H9 (cell line): ENCODE measurements around the gene APBA2. TPM values are rescaled to one million over a fixed set of nuclear protein-coding genes. Genes with fewer than 3 reads are reported as not detected.

Experiments
- DNase-seq: peaks from one replicate; pipeline ENCODE4 v3.0.0-alpha.2; 2017
- H2AFZ ChIP-seq: one replicate; pipeline ENCODE4 v1.6.1; 2013; ENCODE audit warnings: mild to moderate bottlenecking, low read length, control low read depth, moderate library complexity
- H2AK5ac ChIP-seq: 2 replicates; pipeline ENCODE4 v1.6.1; 2013; ENCODE audit warnings: low read length, control low read depth, mixed read lengths; ENCODE audit not compliant: insufficient read length
- H2BK120ac ChIP-seq: one replicate; pipeline ENCODE4 v1.6.1; 2013; ENCODE audit warnings: low read depth, mild to moderate bottlenecking, low read length, control low read depth, inconsistent platforms; ENCODE audit not compliant: poor library complexity, severe bottlenecking
- H2BK12ac ChIP-seq: 2 replicates; pipeline ENCODE4 v1.6.1; 2013; ENCODE audit warnings: low read length, control low read depth, mixed read lengths, low read depth; ENCODE audit not compliant: insufficient read length
- H2BK15ac ChIP-seq: 2 replicates; pipeline ENCODE4 v1.6.1; 2013; ENCODE audit warnings: low read depth, low read length, control low read depth
- H2BK20ac ChIP-seq: one replicate; pipeline ENCODE4 v1.6.1; 2013; ENCODE audit warnings: low read depth, mild to moderate bottlenecking, low read length, control low read depth, inconsistent platforms; ENCODE audit not compliant: poor library complexity, severe bottlenecking
- H2BK5ac ChIP-seq: 2 replicates; pipeline ENCODE4 v1.6.1; 2013; ENCODE audit warnings: low read length, control low read depth, mixed read lengths; ENCODE audit not compliant: insufficient read length
- H3K14ac ChIP-seq: 2 replicates; pipeline ENCODE4 v1.6.1; 2013; ENCODE audit warnings: low read length, control low read depth; ENCODE audit not compliant: insufficient read depth
- H3K18ac ChIP-seq: 2 replicates; pipeline ENCODE4 v1.6.1; 2013; ENCODE audit warnings: low read depth, mild to moderate bottlenecking, mixed read lengths, low read length, control low read depth; ENCODE audit not compliant: insufficient read length
- H3K23ac ChIP-seq: 2 replicates; pipeline ENCODE4 v1.6.1; 2013; ENCODE audit warnings: low read length, control low read depth, mixed read lengths, low read depth; ENCODE audit not compliant: insufficient read length
- H3K23me2 ChIP-seq: 2 replicates; pipeline ENCODE4 v1.6.1; 2013; ENCODE audit warnings: low read depth, mild to moderate bottlenecking, mixed read lengths, low read length, control low read depth; ENCODE audit not compliant: insufficient read length, poor library complexity, severe bottlenecking
- H3K27ac ChIP-seq: 2 replicates; pipeline ENCODE4 v1.5.1; 2013; ENCODE audit warnings: low read length, control low read depth, mixed read lengths, low read depth; ENCODE audit not compliant: insufficient read length
- H3K27me3 ChIP-seq: 2 replicates; pipeline ENCODE4 v1.6.1; 2013; ENCODE audit warnings: low read length, control low read depth, inconsistent platforms; ENCODE audit not compliant: insufficient read depth
- H3K4ac ChIP-seq: 2 replicates; pipeline ENCODE4 v1.6.1; 2013; ENCODE audit warnings: low read depth, mild to moderate bottlenecking, control low read depth, inconsistent platforms, low read length, moderate library complexity
- H3K4me1 ChIP-seq: 2 replicates; pipeline ENCODE4 v1.6.1; 2013; ENCODE audit warnings: low read length, control low read depth, inconsistent platforms; ENCODE audit not compliant: insufficient read depth
- H3K4me2 ChIP-seq: 2 replicates; pipeline ENCODE4 v1.6.1; 2013; ENCODE audit warnings: low read length, control low read depth, mixed read lengths; ENCODE audit not compliant: insufficient read length, insufficient read depth
- H3K56ac ChIP-seq: 2 replicates; pipeline ENCODE4 v1.6.1; 2013; ENCODE audit warnings: low read depth, mild to moderate bottlenecking, mixed read lengths, low read length, control low read depth; ENCODE audit not compliant: insufficient read length
- H3K79me1 ChIP-seq: 2 replicates; pipeline ENCODE4 v1.6.1; 2013; ENCODE audit warnings: low read depth, mild to moderate bottlenecking, moderate library complexity, low read length, control low read depth, inconsistent platforms; ENCODE audit not compliant: insufficient read depth, poor library complexity, severe bottlenecking
- H3K79me2 ChIP-seq: 2 replicates; pipeline ENCODE4 v1.6.1; 2013; ENCODE audit warnings: low read length, control low read depth, inconsistent platforms; ENCODE audit not compliant: insufficient read depth
- H3K9ac ChIP-seq: 2 replicates; pipeline ENCODE4 v1.6.1; 2013; ENCODE audit warnings: low read length, control low read depth, mixed read lengths; ENCODE audit not compliant: insufficient read length; ENCODE audit errors: extremely low read depth
- H3K9me3 ChIP-seq: one replicate; pipeline ENCODE4 v1.6.1; 2013; ENCODE audit warnings: low read depth, low read length, inconsistent platforms; ENCODE audit not compliant: control insufficient read depth
- H3T11ph ChIP-seq: one replicate; pipeline ENCODE4 v1.6.1; 2013; ENCODE audit warnings: mild to moderate bottlenecking, low read length, control low read depth, inconsistent platforms
- H4K20me1 ChIP-seq: one replicate; pipeline ENCODE4 v1.6.1; 2013; ENCODE audit not compliant: control insufficient read depth, insufficient read length, insufficient read depth
- H4K5ac ChIP-seq: 2 replicates; pipeline ENCODE4 v1.6.1; 2013; ENCODE audit warnings: low read depth, mild to moderate bottlenecking, mixed read lengths, low read length, control low read depth; ENCODE audit not compliant: insufficient read length
- H4K8ac ChIP-seq: replicated peaks from 2 replicates; pipeline ENCODE4 v1.6.1; 2013; ENCODE audit warnings: low read length, control low read depth, mixed read lengths, low read depth; ENCODE audit not compliant: insufficient read length
- H4K91ac ChIP-seq: 2 replicates; pipeline ENCODE4 v1.6.1; 2013; ENCODE audit warnings: low read depth, mild to moderate bottlenecking, moderate library complexity, mixed read lengths, low read length, control low read depth; ENCODE audit not compliant: insufficient read length
- H3K27ac Mint-ChIP-seq, 3 experiments: 2 replicates in 2 of 3; 3 replicates in 1 of 3; pipeline ENCODE4 v1.8.0; 2020 to 2021; ENCODE audit warnings: mixed read lengths in 3 of 3, mild to moderate bottlenecking in 1 of 3, moderate library complexity in 1 of 3
- H3K27me3 Mint-ChIP-seq: 2 replicates; pipeline ENCODE4 v1.8.0; 2021; ENCODE audit warnings: low read depth, mild to moderate bottlenecking, moderate library complexity, mixed read lengths
- H3K36me3 Mint-ChIP-seq, 3 experiments: 2 replicates in 2 of 3; 3 replicates in 1 of 3; pipeline ENCODE4 v1.8.0; 2020 to 2021; ENCODE audit warnings: low read depth in 3 of 3, mixed read lengths in 3 of 3; ENCODE audit not compliant: insufficient read depth in 1 of 3
- H3K4me1 Mint-ChIP-seq, 2 experiments: 2 replicates each; pipeline ENCODE4 v1.8.0; 2020; ENCODE audit warnings: mixed read lengths in 2 of 2
- H3K4me3 Mint-ChIP-seq, 2 experiments: 2 replicates in 1 of 2; 3 replicates in 1 of 2; pipeline ENCODE4 v1.8.0; 2020 to 2021; ENCODE audit warnings: mild to moderate bottlenecking in 2 of 2, mixed read lengths in 2 of 2, moderate library complexity in 1 of 2
- H3K9me3 Mint-ChIP-seq, 2 experiments: 2 replicates in 1 of 2; 3 replicates in 1 of 2; pipeline ENCODE4 v1.8.0; 2020; ENCODE audit warnings: mild to moderate bottlenecking in 2 of 2, mixed read lengths in 2 of 2, moderate library complexity in 1 of 2
- CTCF ChIP-seq: fragments of 200-600 bp; sonication (generic); conservative IDR thresholded peaks from 3 replicates; pipeline ENCODE4 v1.8.0; 2021; ENCODE audit warnings: antibody characterized with exemption, mild to moderate bottlenecking
- WGBS: extraction: QIAGEN DNeasy Blood & Tissue Kit; methylation state at CpG from one replicate; pipeline ENCODE4 v1.1.7; 2013; ENCODE audit warnings: missing lambda C conversion rate, low lambda C conversion rate, mixed read lengths; ENCODE audit not compliant: insufficient read length; ENCODE audit errors: extremely low coverage; 5-methylcytosine and 5-hydroxymethylcytosine counted together
- total RNA-seq: library from RNA; stranded (reverse); gene quantifications from 2 replicates; pipeline ENCODE4 v1.2.1, GENCODE V29; 2021

The APBA2 gene
- total RNA-seq, 1 experiment from 2014 or later = 14.3 TPM

- H3K36me3 Mint-ChIP-seq = no peaks in the 10 kb centered on the region; a peak in 2 of 7 replicates
- Histone ChIP-seq H4K5ac (no peak overlapping the region), H3K9ac (no peak overlapping the region), H3K23ac (no peak overlapping the region), H3K23me2 (no peaks in the 10 kb centered on the region), H2AK5ac (no peak overlapping the region), H4K91ac (no peak overlapping the region), H3K18ac (no peak overlapping the region), H3K4me1 (no peaks in the 10 kb centered on the region; the same call in 1 of the 2 replicates), H4K20me1 (no peaks in the 10 kb centered on the region), H3K4me2 (no peak overlapping the region), H3K9me3 (no peaks in the 10 kb centered on the region), H3K14ac (no peak overlapping the region), H3K4ac (no peak overlapping the region), H3T11ph (no peak overlapping the region), H4K8ac (no peak overlapping the region), H3K79me2 (no peaks in the 10 kb centered on the region), H3K56ac (no peak overlapping the region), H3K79me1 (no peaks in the 10 kb centered on the region), H2BK5ac (no peak overlapping the region), H3K27ac (no peak overlapping the region), H2BK12ac (no peak overlapping the region), H2AFZ (no peak overlapping the region), H3K27me3 (no peaks in the 10 kb centered on the region), H2BK20ac (no peak overlapping the region), H2BK120ac (no peak overlapping the region), H2BK15ac (no peak overlapping the region)
- no peaks in the 10 kb centered on the region for H3K9me3 Mint-ChIP-seq
- DNase-seq = no peak
- no peak for TF ChIP-seq CTCF
- H3K4me3 Mint-ChIP-seq = no peak overlapping the region
- H3K4me1 Mint-ChIP-seq = peaks cover 2 to 10% of the 10 kb centered on the region in 2 experiments
- H3K27ac Mint-ChIP-seq = peak overlapping the region in 2 of 3 experiments; percentile 23 to 72; a peak in 2 of 7 replicates
- WGBS = no CpG with 5 or more reads among the region's 8 CpGs
- no peaks in the 10 kb centered on the region for H3K27me3 Mint-ChIP-seq
Measured at GRCh38 chr15:29119847-29120246, 234.1 kb downstream of the APBA2 start.
